Brain microvascular endothelial cell (primary cell): ENCODE results near the gene VEGFC.
A peak's percentile ranks its signal among the peaks of the same experiment; 100 is the strongest.

Experiments used
- DNase-seq: peaks from one replicate; pipeline ENCODE4 v3.0.0-alpha.2; 2020
- H3K27ac ChIP-seq: fragments of 250-450 bp; sonication (Bioruptor Pico); 2 replicates; pipeline ENCODE4 v1.5.1; 2020; ENCODE audit warnings: mild to moderate bottlenecking, moderate library complexity
- H3K27me3 ChIP-seq: fragments of 250-450 bp; sonication (Bioruptor Pico); replicated peaks from 2 replicates; pipeline ENCODE4 v1.5.1; 2020; ENCODE audit warnings: mild to moderate bottlenecking
- H3K36me3 ChIP-seq: fragments of 250-450 bp; sonication (Bioruptor Pico); replicated peaks from 2 replicates; pipeline ENCODE4 v1.5.1; 2020; ENCODE audit warnings: mild to moderate bottlenecking
- H3K4me3 ChIP-seq: 2 replicates; pipeline ENCODE4 v1.5.1; 2011; ENCODE audit warnings: low read depth, mild to moderate bottlenecking, control low read depth, low read length, moderate library complexity
- in situ Hi-C: cut with HindIII; loops from 2 replicates; pipeline ENCODE4 v1.10.0; 2017; ENCODE audit warnings: low sequenced_read_pairs, low pct_ligation_motif_present
- TF ChIP-seq, protein P1 (sequence below): IDR thresholded peaks from 2 replicates; pipeline ENCODE4 v1.5.1; 2011; ENCODE audit warnings: low read depth, mild to moderate bottlenecking, moderate library complexity, low read length, control low read depth, inconsistent platforms; ENCODE audit errors: missing control alignments

The VEGFC gene

GRCh38 chr4:176664964-176665363 lies 127.8 kb downstream of the VEGFC start:
- in situ Hi-C loops: no loop called here

DNA sequence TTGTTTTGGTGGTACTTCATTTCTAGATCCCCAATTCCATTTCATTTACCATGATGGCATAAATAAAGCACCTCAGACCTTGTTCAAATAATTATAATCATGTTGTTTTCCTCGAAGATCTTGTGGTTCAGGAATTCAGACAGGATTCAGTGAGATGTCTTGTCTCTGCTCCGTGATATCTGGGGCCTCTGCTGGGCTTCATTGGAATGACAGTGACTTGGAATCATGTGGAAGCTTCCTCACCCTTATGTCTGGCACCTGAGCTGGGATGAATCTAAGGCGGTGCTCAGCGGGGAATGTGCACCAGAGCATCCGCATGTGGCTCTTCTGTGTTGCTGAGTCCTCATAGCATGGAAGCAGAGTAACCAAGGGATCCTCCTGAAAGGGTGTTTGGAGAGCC lies 132.2 kb downstream of the VEGFC start:
- DNase-seq: no peak
- in situ Hi-C loops: no loop called here
- H3K27me3 ChIP-seq: no peaks in the 10 kb centered on the region
- no peak overlapping the region for H3K27ac ChIP-seq
- no peak overlapping the region for H3K4me3 ChIP-seq
- TF ChIP-seq, protein P1, sequence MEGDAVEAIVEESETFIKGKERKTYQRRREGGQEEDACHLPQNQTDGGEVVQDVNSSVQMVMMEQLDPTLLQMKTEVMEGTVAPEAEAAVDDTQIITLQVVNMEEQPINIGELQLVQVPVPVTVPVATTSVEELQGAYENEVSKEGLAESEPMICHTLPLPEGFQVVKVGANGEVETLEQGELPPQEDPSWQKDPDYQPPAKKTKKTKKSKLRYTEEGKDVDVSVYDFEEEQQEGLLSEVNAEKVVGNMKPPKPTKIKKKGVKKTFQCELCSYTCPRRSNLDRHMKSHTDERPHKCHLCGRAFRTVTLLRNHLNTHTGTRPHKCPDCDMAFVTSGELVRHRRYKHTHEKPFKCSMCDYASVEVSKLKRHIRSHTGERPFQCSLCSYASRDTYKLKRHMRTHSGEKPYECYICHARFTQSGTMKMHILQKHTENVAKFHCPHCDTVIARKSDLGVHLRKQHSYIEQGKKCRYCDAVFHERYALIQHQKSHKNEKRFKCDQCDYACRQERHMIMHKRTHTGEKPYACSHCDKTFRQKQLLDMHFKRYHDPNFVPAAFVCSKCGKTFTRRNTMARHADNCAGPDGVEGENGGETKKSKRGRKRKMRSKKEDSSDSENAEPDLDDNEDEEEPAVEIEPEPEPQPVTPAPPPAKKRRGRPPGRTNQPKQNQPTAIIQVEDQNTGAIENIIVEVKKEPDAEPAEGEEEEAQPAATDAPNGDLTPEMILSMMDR: peak; percentile 52
- H3K36me3 ChIP-seq: no peaks in the 10 kb centered on the region

More at GRCh38 chr4:176664964-176665363, 127.8 kb downstream of the VEGFC start:
- H3K36me3 ChIP-seq: no peaks in the 10 kb centered on the region
- DNase-seq: no peak
- H3K4me3 ChIP-seq: no peak overlapping the region
- no peaks in the 10 kb centered on the region for H3K27me3 ChIP-seq
- TF ChIP-seq, protein P1: no peak
- H3K27ac ChIP-seq: no peak overlapping the region

- TF ChIP-seq, protein P1: no peak
- in situ Hi-C loops: no loop called here
- H3K27me3 ChIP-seq: no peaks in the 10 kb centered on the region
- H3K36me3 ChIP-seq: no peaks in the 10 kb centered on the region
- DNase-seq: no peak
- H3K27ac ChIP-seq: no peak overlapping the region
- no peak overlapping the region for H3K4me3 ChIP-seq
Measured at GRCh38 chr4:176656108-176656507, 136.6 kb downstream of the VEGFC start.

DNA sequence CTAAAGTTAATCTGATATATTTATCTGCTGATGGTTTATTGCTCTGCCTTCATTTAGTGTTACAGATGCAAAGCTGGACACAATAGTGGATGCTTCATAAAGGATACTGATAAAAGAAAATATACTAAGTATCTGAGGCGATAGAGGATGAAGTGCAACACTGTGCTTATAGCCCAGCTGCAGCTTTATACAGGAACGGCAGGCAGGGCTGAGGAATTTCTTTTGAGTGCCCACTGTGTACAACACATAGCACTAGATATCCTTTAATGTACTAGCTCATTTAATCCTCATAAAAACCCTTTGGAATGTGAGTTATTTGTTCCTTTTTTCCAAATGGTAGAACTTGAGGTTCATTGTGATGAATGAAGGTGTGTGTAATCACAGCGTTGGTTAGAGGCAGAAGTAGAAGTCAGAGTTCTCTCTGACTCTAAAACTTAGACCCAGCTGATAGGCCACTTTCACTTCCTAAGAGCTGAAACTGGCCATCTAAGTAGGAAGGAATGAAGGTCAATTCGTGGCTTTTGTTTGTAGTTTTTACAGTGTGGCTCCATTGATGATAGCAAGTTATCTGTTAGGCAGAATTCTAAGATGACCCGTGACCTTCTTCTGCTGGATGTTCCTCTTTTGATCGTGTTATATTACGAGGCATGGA lies 138.0 kb downstream of the VEGFC start:
- TF ChIP-seq, protein P1: no peak
- in situ Hi-C loops: no loop called here
- no peak overlapping the region for H3K4me3 ChIP-seq

DNA sequence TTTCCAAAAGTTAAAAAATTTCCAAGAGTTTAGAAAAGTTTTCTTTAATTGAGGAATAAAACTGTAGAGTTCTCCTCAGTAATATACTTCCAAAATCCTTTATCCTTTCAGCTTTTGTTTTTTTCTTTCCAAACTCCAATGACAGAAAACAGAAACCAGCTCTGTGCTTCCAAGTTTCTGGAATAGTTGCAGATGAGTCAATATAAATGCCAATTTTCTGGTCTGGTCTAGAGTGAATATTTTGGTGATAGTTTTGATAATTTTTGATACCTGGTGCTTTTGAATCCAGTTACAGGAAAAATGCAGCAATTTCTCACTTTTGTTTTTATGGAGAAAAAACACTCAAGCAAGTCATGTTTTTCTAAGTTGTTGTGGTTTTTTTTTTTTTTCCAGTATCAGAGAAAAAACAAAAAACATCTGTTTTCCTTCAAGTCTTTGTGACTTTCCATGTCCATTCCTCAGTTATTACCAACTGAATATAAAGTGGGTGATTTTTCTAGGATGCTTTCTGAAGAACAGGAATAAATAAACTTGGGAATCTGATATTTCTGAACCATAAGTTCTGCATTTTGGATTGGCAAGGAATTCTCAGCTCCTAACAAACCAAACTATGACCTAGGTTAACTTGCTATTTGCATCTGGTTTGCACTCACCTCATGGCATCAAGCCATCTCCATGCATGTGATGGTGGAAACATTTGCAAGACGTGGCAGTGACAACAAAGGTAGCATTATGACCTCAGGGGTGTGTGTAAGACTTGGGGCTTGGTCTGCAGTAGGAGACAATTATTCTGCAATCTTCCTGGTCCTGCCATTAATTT lies 139.1 kb downstream of the VEGFC start:
- in situ Hi-C loops: no loop called here

More for the DNA sequence above, 138.0 kb downstream of the VEGFC start:
- Histone ChIP-seq H3K27ac (no peak overlapping the region), H3K27me3 (no peaks in the 10 kb centered on the region), H3K36me3 (no peaks in the 10 kb centered on the region)
- DNase-seq: no peak

More for the DNA sequence above, 139.1 kb downstream of the VEGFC start:
- no peak for DNase-seq
- no peaks in the 10 kb centered on the region for H3K36me3 ChIP-seq
- H3K27me3 ChIP-seq: no peaks in the 10 kb centered on the region
- TF ChIP-seq, protein P1: no peak
- no peak overlapping the region for H3K27ac ChIP-seq
- H3K4me3 ChIP-seq: no peak overlapping the region
